Epithelial cell of alveolus of lung (primary cell): ENCODE data around the gene B4GALT3. TPM values are rescaled to one million over a fixed set of nuclear protein-coding genes. Genes with fewer than 3 reads are reported as not detected.

ENCODE experiments used
- total RNA-seq: library from RNA; depleted of rRNA; stranded (reverse); fragments of >200 nt; gene quantifications from 2 replicates; pipeline ENCODE4 v1.2.1, GENCODE V29; 2015

Gene B4GALT3
- 30.5 and 33.3 TPM in 2 replicates for total RNA-seq

DNA sequence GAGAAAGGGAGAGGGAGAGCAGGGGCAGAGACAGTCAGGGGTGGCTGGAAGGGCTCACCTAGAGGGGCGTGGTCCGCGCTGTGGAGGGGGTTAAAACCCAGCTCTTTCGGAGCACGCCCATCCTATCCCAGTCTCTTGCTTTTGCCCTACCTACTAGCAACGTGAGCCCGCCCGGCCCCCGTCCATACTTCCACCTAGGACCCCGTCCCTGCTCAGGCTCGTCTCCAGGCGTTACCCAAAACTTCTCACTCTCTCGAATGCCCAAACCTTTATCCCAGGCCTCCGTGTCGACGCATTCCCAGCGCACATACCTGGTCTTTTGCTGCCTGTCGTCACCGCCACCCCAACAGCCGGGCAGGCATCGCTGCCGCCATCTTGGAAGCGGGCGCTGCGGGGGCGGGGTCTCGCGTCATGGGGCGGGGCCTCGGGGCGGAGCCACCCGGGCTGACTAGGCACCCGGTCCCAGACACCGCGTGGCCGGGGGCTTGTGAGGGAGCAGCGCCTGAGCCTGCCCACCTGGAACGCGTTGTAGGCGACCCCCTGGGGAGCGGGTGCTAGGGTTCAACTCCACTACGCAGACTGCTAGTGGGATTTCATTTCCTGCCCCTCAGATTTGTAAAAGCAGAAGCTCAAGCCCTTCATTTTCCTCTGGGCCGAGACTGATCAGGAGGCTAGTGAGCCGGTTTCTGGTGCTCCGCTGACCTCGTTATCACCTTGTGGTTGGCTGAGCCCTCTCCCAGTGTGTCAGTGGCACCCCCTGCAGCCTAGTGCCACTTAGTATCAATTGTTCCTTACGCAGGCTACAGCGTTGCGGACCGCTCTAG, at the start of gene B4GALT3:
Gene B4GALT3 (minus strand): TSS at position 396 of the 824 bp plus-strand sequence. CDS start 1,447 bp downstream, outside the sequence.

DNA sequence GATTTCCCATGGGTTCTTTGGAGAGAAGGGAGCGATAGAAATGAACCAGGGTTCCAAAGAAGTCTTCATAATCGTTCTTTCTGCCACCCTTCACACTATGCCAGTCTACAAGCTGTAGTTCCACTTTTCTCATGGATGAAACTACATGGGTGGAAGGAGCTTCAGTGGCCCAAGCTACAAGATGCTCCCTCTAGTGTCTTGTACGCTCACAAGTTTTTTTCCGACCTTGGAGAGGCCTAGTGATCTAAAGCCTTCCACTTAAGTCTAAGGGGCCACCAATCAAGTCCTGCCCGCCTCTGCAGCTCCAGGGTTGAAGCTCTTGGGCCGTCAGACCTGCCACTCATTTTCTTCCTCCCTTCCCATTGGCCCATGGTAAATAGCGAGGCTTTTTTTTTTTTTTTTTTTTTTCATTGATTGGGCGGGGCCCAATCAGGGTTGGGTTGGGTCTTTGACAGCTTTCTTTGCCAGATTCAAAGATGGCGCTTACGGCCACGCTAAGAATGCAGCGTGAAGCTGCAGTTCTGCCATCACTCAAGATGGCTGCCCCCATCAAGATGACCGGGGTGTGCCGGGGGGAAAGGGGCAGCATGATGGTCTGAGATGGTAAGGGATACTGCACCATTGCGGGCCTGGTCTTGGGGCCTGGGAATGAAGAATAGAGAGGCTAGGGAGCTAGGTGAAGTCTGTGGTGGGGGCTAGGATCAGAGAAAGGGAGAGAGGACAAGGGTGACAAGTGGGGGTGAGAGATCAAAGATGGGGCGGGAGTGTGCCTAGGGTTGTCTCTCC, 48.4 kb upstream of the B4GALT3 start, which contains the start of gene TOMM40L:
Gene TOMM40L (plus strand): TSS at position 527 of the 786 bp plus-strand sequence. CDS start 430 bp downstream, outside the sequence.

DNA sequence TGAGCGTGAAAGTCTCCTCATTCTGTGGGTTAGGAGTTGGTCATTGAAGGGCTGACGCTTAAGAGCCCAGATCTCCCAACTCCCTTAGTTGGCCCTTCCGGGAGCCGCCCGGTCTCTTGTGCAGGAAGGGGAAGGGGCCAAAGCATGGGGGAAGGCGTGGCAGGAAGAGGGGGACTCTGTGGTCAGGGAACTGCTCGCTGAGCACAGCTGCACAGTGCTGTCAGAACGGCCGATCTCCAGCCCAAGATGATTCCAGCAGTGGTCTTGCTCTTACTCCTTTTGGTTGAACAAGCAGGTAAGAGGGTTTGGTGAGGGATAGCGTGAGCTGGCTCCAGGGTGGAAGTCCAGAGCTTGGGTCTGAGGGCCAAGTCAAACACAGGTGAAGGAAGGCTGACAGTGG, 37.8 kb upstream of the B4GALT3 start, which contains the start of gene FCER1G:
Gene FCER1G (plus strand): TSS at position 220 of the 400 bp plus-strand sequence. CDS start 27 bp downstream, at position 247.

GRCh38 chr1:161201836-161202712, 24.8 kb upstream of the B4GALT3 start, which contains the start of gene NDUFS2:
Gene NDUFS2, plus strand, starts transcription at chr1:161202367. Its CDS starts 19 bp downstream, at chr1:161202386.

DNA sequence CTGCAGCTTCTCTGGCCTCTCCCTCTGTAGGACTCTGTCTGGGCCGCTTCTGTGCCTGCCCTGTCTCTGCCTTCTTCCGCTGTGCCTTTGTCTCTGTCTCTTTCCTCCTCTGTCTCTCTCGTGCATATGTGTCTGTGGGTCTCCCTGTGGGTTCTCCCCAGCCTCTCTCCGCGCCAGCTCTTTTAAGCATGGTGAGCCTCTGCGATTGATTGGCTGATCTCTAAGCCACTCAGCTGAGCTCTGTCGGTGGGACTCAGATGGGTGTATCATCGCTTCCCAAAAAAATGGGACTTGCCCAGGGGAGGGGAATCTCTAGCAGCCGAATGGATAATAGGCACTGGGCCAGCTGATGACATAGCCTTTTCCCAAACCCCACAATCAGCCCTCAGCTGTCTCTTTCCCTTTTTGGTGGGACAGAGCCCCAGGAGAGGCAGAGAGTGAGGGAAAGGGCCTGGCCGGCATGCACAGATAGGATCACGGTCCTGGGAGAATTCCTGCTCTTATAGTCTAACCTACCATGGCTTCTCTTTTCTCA, 21.7 kb upstream of the B4GALT3 start, which contains the start of gene ADAMTS4:
Gene ADAMTS4 (minus strand): TSS at position 158 of the 535 bp plus-strand sequence. CDS start 427 bp downstream, outside the sequence.

DNA sequence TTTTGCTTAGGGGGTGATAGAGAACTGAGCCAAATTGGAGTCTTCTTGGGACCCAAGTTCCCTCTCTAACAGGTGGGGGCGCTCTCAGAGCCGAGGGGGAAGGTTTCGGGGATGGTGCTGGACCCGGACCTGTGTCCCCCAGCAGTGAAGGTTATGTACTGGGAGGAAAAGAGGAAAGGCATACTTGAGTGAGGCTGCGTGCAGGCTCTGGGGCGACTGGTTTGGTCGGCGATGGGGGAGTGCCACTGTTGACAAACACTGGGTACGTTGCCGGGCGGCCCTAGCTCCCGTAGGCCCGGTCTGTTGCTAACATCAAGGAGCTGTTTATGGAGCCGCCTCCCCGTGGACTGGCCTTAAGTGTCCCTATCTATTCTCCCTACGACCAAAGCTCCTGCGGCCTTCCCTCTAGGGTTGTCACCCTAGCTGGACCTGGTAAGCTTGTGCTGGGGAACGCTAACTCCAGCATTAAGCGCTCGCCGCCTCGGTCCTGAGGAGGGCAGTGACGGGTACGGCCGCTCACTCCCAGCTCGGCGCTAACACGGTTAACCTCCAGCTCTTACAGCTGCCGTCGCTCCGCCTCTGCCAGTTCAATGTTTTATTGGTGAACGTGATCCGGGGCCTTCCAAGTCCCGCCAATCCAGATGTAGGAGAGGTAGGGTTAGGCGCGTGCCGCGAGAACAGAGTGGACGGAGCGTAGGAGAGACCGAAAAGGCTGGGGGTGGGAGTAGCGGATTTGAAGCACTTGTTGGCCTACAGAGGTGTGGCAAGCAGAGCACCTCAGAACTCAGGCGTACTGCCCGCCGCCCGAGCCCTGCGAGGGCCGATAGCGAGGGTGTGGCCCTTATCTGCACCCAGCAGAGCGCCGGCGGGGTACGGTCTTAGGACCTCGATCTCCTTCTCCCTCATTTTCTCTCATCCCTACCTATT, 11.3 kb downstream of the B4GALT3 start, which contains the start of gene PPOX:
Gene PPOX (plus strand): TSS at position 685 of the 927 bp plus-strand sequence. CDS start 422 bp downstream, outside the sequence.

GRCh38 chr1:161159087-161159912, 18.0 kb downstream of the B4GALT3 start, which contains the start of gene USP21:
Gene USP21, plus strand, starts transcription at chr1:161159500. Its CDS starts 1,141 bp downstream, at chr1:161160641.

GRCh38 chr1:161153682-161154337, 23.5 kb downstream of the B4GALT3 start, which contains the start of gene UFC1:
Gene UFC1, plus strand, starts transcription at chr1:161153978. Its CDS starts 20 bp downstream, at chr1:161153998.

GRCh38 chr1:161132410-161133219, 44.7 kb downstream of the B4GALT3 start, which contains the start of gene DEDD:
Gene DEDD, minus strand, starts transcription at chr1:161132667. Its CDS starts 8,205 bp downstream, at chr1:161124462.

Other genes with a start within 250 kb of the B4GALT3 start
- gene ITLN2, start 222.7 kb downstream of the B4GALT3 start, total RNA-seq: not detected in 2 replicates
- gene F11R, start 156.4 kb downstream of the B4GALT3 start, total RNA-seq: 7.0 and 19.7 TPM in 2 replicates
- gene TSTD1, start 138.5 kb downstream of the B4GALT3 start, total RNA-seq: 14.4 and 14.6 TPM in 2 replicates
- gene USF1, start 131.5 kb downstream of the B4GALT3 start, total RNA-seq: 26.8 and 27.8 TPM in 2 replicates
- gene ARHGAP30, start 107.6 kb downstream of the B4GALT3 start, total RNA-seq: not detected in 2 replicates
- gene NECTIN4, start 87.9 kb downstream of the B4GALT3 start, total RNA-seq: 0.65 and 0.72 TPM in 2 replicates
- 0.96 and 1.0 TPM in 2 replicates for gene KLHDC9, start 79.1 kb downstream of the B4GALT3 start, total RNA-seq
- 32.3 and 71.8 TPM in 2 replicates for gene PFDN2, start 59.5 kb downstream of the B4GALT3 start, total RNA-seq
- 35.5 and 44.5 TPM in 2 replicates for gene NIT1, start 59.4 kb downstream of the B4GALT3 start, total RNA-seq
- 22.4 and 25.6 TPM in 2 replicates for gene DEDD, start 44.8 kb downstream of the B4GALT3 start, total RNA-seq
- gene UFC1, start 23.5 kb downstream of the B4GALT3 start, total RNA-seq: 52.1 and 70.3 TPM in 2 replicates
- gene USP21, start 18.0 kb downstream of the B4GALT3 start, total RNA-seq: 12.3 and 24.3 TPM in 2 replicates
- 10.9 and 12.7 TPM in 2 replicates for gene PPOX, start 11.1 kb downstream of the B4GALT3 start, total RNA-seq
- gene ADAMTS4, start 21.5 kb upstream of the B4GALT3 start, total RNA-seq: 7.4 and 11.0 TPM in 2 replicates
- gene NDUFS2, start 24.9 kb upstream of the B4GALT3 start, total RNA-seq: 109 and 222 TPM in 2 replicates
- 0.26 and 6.1 TPM in 2 replicates for gene FCER1G, start 37.8 kb upstream of the B4GALT3 start, total RNA-seq
- not detected in 2 replicates for gene APOA2, start 46.1 kb upstream of the B4GALT3 start, total RNA-seq
- gene TOMM40L, start 48.6 kb upstream of the B4GALT3 start, total RNA-seq: 12.1 and 12.7 TPM in 2 replicates
- not detected in 2 replicates for gene NR1I3, start 60.7 kb upstream of the B4GALT3 start, total RNA-seq
- not detected in 2 replicates for gene PCP4L1, start 81.2 kb upstream of the B4GALT3 start, total RNA-seq
- gene MPZ, start 132.5 kb upstream of the B4GALT3 start, total RNA-seq: 1.4 and 2.1 TPM in 2 replicates
- 27.5 and 52.1 TPM in 2 replicates for gene SDHC, start 136.9 kb upstream of the B4GALT3 start, total RNA-seq
- not detected in 2 replicates for gene CFAP126, start 190.4 kb upstream of the B4GALT3 start, total RNA-seq